SIG-M5 treated with dmso at 0.1 percent for 504 hours (cell line): ENCODE results near the gene TMEM151B.

ENCODE experiments used
- DNase-seq: peaks from one replicate; lab custom pipeline; 2025; ENCODE audit not compliant: unreplicated experiment; lab: John Stamatoyannopoulos, UW

Gene TMEM151B

DNA sequence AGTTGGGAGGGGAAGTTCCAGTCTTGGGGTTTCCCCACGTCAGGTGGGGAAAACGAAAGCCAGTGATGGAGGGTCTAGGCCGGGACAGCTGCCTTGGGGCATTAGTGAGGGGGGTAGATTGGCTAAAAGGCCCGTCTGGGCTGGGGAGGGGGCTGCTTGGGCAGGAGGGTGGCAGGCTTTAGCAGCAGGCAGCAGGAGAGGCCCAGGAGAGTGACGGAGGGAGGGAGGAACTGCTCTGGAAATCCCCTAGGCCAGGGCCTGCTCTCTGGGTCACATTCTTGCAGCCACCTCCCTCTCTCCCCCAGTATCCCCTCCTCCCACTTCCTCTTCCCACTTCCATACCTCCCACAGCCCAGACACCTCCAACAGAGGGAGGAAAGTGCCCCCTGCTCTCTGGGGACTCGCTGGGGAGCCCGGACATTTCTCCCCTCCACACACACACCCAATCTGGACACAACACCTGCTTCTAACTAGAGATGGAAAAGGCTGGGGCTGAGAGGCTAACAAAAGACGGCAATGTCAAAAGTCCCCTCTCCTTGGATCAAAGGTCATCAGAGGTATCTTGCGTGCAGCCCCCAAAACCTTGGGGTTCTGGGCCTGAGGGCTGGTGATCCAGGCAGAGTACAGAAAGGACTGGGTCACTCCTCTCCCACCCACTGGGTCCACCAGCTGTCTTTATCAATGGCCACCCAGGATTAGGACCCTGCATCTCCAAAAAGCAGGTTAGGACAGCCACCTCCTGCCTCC, 6.7 kb upstream of the TMEM151B start:
- peak; percentile 38 for DNase-seq

DNA sequence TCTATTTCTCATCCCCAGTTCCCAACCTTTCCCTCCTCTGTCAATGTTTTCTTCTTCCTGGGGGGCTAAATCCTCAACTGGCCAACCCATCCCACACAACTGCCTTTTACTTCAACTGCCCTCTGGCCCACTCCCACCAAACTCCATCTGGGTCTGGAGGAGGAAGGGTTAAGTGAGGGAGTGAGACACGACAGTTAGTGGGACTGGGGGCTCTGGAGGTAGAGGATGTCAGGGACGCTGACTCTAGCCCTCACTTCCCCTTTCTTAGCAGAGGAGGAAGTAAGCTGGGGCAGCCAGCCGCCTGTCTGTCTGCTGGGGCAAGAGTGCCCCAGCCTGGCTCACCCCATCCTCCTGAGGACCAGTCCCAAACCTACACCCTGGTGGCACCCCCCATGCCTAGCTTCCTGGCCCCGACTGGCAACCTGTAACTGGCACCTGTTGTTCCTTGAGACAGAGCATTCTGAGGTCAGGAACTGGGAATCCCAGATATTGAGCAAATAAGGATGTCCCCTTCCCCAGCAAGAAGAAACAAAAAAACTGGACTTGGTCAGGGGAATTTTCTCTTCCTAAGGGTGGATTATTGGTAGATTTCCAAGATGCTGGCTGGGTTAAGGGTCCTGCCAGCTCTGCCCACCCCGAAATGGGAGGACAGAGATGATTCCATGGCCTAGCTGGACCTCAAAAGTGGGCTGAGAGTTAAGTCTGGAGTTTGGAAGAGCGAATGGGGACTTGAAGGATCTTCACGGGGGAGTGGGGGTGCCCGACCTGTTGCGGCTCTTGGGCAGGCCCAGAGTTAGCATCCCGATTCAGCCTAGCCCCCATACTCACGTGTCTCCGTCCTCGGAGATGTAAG, 5.9 kb upstream of the TMEM151B start:
- DNase-seq = peak; percentile 85

- no peak for DNase-seq
These were observed 5.1 kb upstream of the TMEM151B start, which contains the start of gene NFKBIE for GRCh38 chr6:44265007-44265721. Gene NFKBIE, minus strand, starts transcription at chr6:44265551. Its CDS starts 205 bp downstream, at chr6:44265346.

GRCh38 chr6:44265722-44266233, 4.5 kb upstream of the TMEM151B start:
- DNase-seq = peak; percentile 65

- no peak for DNase-seq
These were observed 3.9 kb upstream of the TMEM151B start for GRCh38 chr6:44266347-44266746.

- DNase-seq = no peak
These were observed 3.0 kb upstream of the TMEM151B start for GRCh38 chr6:44267252-44267651.

GRCh38 chr6:44268095-44268628, 2.1 kb upstream of the TMEM151B start:
- no peak for DNase-seq

- DNase-seq = peak; percentile 15
These were observed 901 bp upstream of the TMEM151B start for GRCh38 chr6:44269178-44269920.

GRCh38 chr6:44270526-44271405, 516 bp downstream of the TMEM151B start:
- DNase-seq = no peak

DNA sequence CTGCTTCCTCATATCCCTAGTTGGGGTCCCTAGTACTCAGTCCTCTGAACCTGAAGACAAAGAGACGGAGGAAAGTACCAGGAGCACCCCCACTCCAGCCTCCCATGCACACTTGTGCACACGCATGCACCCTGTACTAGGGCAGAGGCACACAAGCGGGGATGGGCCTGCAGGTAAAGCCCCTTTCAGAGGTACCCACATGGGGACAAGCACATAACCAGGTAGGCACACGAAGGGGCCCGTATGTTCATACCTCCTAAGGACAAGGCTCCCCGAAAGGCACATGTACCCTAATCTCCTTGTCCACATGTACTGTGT, 1.1 kb downstream of the TMEM151B start:
- no peak for DNase-seq

DNA sequence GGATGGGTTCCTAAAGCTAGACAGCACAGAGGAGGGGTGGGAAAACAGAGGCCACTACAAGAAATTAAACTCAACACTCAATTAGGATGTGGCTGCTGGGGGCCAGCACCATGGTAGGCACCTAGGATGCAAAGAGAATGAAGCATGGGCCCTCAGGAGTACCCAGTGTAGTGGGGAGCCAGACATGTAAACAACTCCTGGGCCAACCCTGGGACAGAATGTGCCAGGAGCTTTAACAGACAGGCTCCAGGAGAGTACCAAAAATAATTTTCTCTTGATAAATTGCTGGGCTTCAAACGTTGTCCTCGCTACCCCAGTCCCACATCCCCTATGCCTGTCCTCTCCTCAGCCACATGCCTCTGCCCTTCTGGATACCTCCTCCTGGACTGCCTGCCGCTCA, 1.7 kb downstream of the TMEM151B start:
- DNase-seq = no peak

DNA sequence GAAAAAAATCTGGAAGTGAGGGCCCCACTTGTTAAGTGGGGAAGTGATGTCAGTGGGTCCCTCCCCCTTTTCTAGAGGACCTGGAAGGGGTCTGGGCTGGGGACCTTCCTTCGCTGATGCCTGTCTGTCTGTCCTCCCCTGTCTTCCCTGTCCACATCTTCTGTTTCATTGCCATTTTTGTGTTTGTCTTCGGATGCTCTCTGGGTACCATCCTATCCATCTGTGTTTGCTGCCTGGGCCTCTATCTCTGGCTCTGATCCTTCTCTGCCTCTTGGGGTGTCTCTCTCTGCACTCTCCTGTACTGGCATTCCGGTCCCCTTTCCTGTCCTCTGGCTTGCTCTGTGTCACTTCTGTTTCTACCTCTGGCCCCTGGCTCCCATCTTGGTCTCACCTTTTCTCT, 2.3 kb downstream of the TMEM151B start:
- DNase-seq = no peak

- DNase-seq = no peak
These were observed 2.8 kb downstream of the TMEM151B start for GRCh38 chr6:44272999-44273566.

GRCh38 chr6:44273617-44274016, 3.4 kb downstream of the TMEM151B start:
- no peak for DNase-seq

GRCh38 chr6:44275271-44275748, 5.1 kb downstream of the TMEM151B start:
- no peak for DNase-seq

DNA sequence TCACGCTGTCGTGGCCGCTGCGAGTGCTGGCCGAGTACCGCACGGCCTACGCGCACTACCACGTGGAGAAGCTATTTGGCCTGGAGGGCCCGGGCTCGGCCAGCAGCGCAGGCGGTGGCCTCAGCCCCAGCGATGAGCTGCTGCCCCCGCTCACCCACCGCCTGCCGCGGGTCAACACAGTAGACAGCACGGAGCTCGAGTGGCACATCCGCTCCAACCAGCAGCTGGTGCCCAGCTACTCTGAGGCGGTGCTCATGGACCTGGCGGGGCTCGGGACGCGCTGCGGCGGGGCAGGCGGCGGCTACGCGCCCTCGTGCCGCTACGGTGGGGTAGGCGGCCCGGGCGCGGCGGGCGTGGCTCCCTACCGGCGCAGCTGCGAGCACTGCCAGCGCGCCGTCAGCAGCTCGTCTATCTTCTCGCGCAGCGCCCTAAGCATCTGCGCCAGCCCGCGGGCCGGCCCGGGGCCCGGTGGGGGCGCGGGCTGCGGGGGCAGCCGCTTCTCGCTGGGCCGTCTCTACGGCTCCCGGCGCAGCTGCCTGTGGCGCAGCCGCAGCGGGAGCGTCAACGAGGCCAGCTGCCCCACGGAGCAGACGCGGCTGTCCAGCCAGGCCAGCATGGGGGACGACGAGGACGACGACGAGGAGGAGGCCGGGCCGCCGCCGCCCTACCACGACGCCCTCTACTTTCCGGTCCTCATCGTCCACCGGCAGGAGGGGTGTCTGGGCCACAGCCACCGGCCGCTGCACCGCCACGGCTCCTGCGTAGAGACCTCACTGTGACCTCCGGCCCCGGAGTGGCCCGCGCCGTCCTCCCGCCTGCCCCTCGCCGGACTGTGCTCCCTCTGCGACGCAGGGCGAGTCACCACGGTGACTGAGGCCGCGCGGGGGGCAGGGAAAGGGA, 5.7 kb downstream of the TMEM151B start:
- no peak for DNase-seq

- DNase-seq = no peak
These were observed 6.7 kb downstream of the TMEM151B start for GRCh38 chr6:44276667-44277640.
